Lower leg skin (tissue), 3 donors: Measurements from ENCODE around the gene SGIP1.

Experiments used
- CTCF ChIP-seq, 3 donors: fragments of 450-650 bp; IDR thresholded peaks; one replicate each; pipeline ENCODE4 v1.5.1; 2016; ENCODE audit warnings: antibody characterized with exemption in 3 of 3, mild to moderate bottlenecking in 3 of 3, moderate library complexity in 2 of 3
- POLR2A ChIP-seq, 2 donors: fragments of 450-650 bp; IDR thresholded peaks; one replicate each; pipeline ENCODE4 v1.6.1; 2016 to 2017; ENCODE audit warnings: antibody characterized with exemption in 2 of 2, mild to moderate bottlenecking in 1 of 2, moderate library complexity in 1 of 2

GRCh38 chr1:66583021-66583420 lies 49.1 kb downstream of the SGIP1 start:
- TF ChIP-seq CTCF (IDR thresholded peaks at IDR 0.05) (no peak), POLR2A (IDR thresholded peaks at IDR 0.05) (no peak)
